Suppressor macrophage treated with lipopolysaccharide for 1 hour (primary cell): ENCODE measurements around the gene MYO18A.
A peak's percentile ranks its signal among the peaks of the same experiment; 100 is the strongest.
"Not testable (repeated sequence)": the region's sequence is repeated elsewhere in the genome, so short reads cannot be mapped to it uniquely, and the experiment has no call there.

Experiments
- DNase-seq, 3 donors: peaks; one replicate each; pipeline ENCODE4 v3.0.0-alpha.2; 2020 to 2022

The MYO18A gene

GRCh38 chr17:29180034-29180787 lies at the start of gene MYO18A:
MYO18A (minus strand) TSS chr17:29180398; CDS start chr17:29166940, 13,458 bp downstream.
- DNase-seq: peak; percentile 84 to 94 (median 91)

- DNase-seq: peak; percentile 29 to 66 (median 59)
Measured at GRCh38 chr17:29225396-29225795, 45.2 kb upstream of the MYO18A start.

- not testable (repeated sequence) for DNase-seq
Measured at GRCh38 chr17:29221338-29221737, 41.1 kb upstream of the MYO18A start.

- DNase-seq: peak; percentile 84 to 94 (median 92)
Measured at GRCh38 chr17:29219378-29220047, 39.3 kb upstream of the MYO18A start.

- DNase-seq: no peak
Measured at GRCh38 chr17:29216856-29217255, 36.7 kb upstream of the MYO18A start.

GRCh38 chr17:29216181-29216580 lies 36.0 kb upstream of the MYO18A start:
- DNase-seq: no peak

- no peak for DNase-seq
Measured at GRCh38 chr17:29215717-29216116, 35.5 kb upstream of the MYO18A start.

- no peak for DNase-seq
Measured at GRCh38 chr17:29215174-29215573, 35.0 kb upstream of the MYO18A start.

- peak; percentile 94 to 98 (median 96) for DNase-seq
Measured at GRCh38 chr17:29214215-29215146, 34.3 kb upstream of the MYO18A start.

- DNase-seq: peak; percentile 84 to 96 (median 90)
Measured at GRCh38 chr17:29212681-29213121, 32.5 kb upstream of the MYO18A start.

- DNase-seq: no peak
Measured at GRCh38 chr17:29212094-29212631, 32.0 kb upstream of the MYO18A start.

GRCh38 chr17:29210879-29211278 lies 30.7 kb upstream of the MYO18A start:
- DNase-seq: peak; percentile 55 to 94 (median 87)

- no peak for DNase-seq
Measured at GRCh38 chr17:29209073-29209472, 28.9 kb upstream of the MYO18A start.

- no peak for DNase-seq
Measured at GRCh38 chr17:29207975-29208374, 27.8 kb upstream of the MYO18A start.

GRCh38 chr17:29205047-29205446 lies 24.8 kb upstream of the MYO18A start:
- DNase-seq: no peak

GRCh38 chr17:29204068-29204804 lies 24.0 kb upstream of the MYO18A start:
- not testable (repeated sequence) for DNase-seq

GRCh38 chr17:29197516-29198272 lies 17.5 kb upstream of the MYO18A start:
- DNase-seq: peak; percentile 55 to 64 (median 64)

GRCh38 chr17:29196769-29197515 lies 16.7 kb upstream of the MYO18A start:
- peak in 1 of 3 donors; percentile 29 for DNase-seq

- DNase-seq: peak; percentile 78 to 90 (median 86)
Measured at GRCh38 chr17:29195465-29196081, 15.4 kb upstream of the MYO18A start.

- no peak for DNase-seq
Measured at GRCh38 chr17:29194669-29195068, 14.5 kb upstream of the MYO18A start.
